ENCODE data around the gene CXCR2.

Gene CXCR2

DNA sequence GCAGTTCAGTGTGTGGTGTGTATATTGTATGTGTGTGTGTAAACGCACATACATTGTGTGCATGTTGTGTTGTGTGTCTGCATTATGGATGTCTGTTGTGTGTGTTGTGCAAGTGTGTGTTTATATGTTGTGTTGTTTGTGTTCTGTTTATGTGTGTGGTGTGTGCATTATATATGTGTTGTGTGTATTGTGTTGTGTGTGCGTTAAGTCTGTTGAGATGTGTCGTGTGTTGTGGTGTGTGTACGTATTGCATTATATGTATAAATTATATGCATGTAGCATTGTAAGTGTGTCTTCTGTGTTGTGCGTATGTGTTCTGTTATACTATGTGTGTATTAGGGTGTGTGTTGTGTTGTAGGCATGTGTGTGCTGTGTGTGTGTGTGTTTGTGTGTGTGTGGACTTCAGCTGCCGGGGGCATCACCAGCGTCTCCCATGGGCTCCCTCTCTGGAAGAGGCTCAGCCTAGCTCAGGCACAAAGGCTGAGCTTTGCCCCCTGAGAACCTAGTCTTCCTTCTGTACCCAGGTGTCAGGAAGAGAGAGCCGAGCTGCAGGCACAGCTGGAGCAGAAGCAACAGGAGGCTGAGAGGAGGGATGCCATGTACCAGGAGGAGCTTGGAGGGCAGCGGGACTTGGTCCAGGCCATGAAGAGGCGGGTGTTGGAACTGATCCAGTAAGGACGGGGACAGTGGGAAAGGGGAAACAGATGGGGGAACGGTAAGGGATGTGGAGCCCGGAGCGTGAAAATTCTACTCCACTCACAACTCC, 43.1 kb upstream of the CXCR2 start:
- Histone ChIP-seq H3K36me3 (replicated peaks) (no peaks in the 10 kb centered on the region), H3K27ac (no peak overlapping the region), H3K4me3 (ENCODE audit: low read depth, low read length) (no peak overlapping the region), H3K27me3 (replicated peaks) (no peaks in the 10 kb centered on the region)
- no peak for DNase-seq
- in situ Hi-C loops (cut with HindIII; ENCODE audit: low pct_ligation_motif_present, low sequenced_read_pairs) = no loop called here
- TF ChIP-seq, protein P1, sequence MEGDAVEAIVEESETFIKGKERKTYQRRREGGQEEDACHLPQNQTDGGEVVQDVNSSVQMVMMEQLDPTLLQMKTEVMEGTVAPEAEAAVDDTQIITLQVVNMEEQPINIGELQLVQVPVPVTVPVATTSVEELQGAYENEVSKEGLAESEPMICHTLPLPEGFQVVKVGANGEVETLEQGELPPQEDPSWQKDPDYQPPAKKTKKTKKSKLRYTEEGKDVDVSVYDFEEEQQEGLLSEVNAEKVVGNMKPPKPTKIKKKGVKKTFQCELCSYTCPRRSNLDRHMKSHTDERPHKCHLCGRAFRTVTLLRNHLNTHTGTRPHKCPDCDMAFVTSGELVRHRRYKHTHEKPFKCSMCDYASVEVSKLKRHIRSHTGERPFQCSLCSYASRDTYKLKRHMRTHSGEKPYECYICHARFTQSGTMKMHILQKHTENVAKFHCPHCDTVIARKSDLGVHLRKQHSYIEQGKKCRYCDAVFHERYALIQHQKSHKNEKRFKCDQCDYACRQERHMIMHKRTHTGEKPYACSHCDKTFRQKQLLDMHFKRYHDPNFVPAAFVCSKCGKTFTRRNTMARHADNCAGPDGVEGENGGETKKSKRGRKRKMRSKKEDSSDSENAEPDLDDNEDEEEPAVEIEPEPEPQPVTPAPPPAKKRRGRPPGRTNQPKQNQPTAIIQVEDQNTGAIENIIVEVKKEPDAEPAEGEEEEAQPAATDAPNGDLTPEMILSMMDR (IDR thresholded peaks at IDR 0.05; ENCODE audit: low read depth, low read length, missing control alignments) = no peak

DNA sequence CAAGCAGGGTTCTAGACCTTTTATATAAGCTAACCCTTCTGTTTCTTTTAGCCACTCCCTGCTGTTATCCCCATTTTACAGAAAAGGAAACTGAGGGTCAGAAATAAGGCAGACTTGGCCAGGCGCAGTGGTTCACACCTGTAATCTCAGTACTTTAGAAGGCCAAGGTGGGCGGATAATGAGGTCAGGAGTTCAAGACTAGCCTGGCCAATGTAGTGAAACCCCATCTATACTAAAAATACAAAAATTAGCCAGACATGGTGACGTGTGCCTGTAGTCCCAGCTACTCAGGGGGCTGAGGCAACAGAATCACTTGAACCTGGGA, 42.5 kb upstream of the CXCR2 start:
- DNase-seq = no peak
- Histone ChIP-seq H3K4me3 (ENCODE audit: low read depth, low read length) (no peak overlapping the region), H3K27me3 (replicated peaks) (no peaks in the 10 kb centered on the region), H3K27ac (no peak overlapping the region), H3K36me3 (replicated peaks) (no peaks in the 10 kb centered on the region)
- in situ Hi-C loops (cut with HindIII; ENCODE audit: low pct_ligation_motif_present, low sequenced_read_pairs) = no loop called here
- TF ChIP-seq, protein P1 (IDR thresholded peaks at IDR 0.05; ENCODE audit: low read depth, low read length, missing control alignments) = no peak

DNA sequence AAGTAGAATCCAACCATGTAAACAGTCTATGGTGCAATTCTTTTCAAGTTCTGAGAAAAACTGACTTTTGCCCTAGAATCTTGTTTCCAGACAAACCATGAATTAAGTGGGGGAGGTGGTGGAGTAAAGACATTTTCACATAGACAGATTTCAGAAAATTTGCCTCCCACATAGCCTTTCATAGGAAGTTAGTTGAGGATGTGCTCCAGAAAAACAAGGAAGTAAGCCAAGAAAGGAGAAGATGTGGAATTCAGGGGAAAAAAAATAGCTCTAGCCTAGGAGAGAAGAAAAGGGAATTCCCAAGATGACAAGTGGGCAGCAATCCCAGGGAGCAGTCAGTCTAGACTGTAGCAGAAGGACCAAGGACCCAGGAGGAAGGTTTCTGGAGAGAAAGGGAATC, 39.4 kb upstream of the CXCR2 start:
- H3K36me3 ChIP-seq (replicated peaks) = no peaks in the 10 kb centered on the region
- TF ChIP-seq, protein P1 (IDR thresholded peaks at IDR 0.05; ENCODE audit: low read depth, low read length, missing control alignments) = no peak
- H3K4me3 ChIP-seq (ENCODE audit: low read depth, low read length) = no peak overlapping the region
- H3K27ac ChIP-seq = no peak overlapping the region
- no peak for DNase-seq
- no peaks in the 10 kb centered on the region for H3K27me3 ChIP-seq (replicated peaks)
- in situ Hi-C loops (cut with HindIII; ENCODE audit: low pct_ligation_motif_present, low sequenced_read_pairs) = no loop called here

DNA sequence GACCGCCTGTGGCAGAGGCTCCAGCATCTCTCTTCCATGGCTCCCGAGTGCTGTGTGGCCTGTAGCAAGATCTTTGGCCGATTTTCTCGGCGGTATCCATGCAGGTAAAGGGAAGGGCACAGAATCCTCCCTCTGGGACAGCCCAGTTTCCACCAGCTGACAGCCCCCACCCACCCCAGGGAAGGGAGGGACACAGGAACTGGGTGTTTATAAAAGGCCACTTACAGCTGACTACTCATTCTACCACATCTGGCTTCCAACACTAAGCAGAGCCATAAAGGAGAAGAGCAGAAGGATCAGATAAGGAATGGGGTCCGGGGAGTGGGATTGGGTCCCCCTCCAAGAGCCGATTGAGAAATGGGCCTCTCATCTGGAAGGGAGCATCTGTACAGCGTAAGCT, 36.6 kb upstream of the CXCR2 start:
- TF ChIP-seq, protein P1 (IDR thresholded peaks at IDR 0.05; ENCODE audit: low read depth, low read length, missing control alignments) = no peak
- Histone ChIP-seq H3K27me3 (replicated peaks) (no peaks in the 10 kb centered on the region), H3K36me3 (replicated peaks) (no peaks in the 10 kb centered on the region), H3K4me3 (ENCODE audit: low read depth, low read length) (no peak overlapping the region), H3K27ac (no peak overlapping the region)
- in situ Hi-C loops (cut with HindIII; ENCODE audit: low pct_ligation_motif_present, low sequenced_read_pairs) = no loop called here
- DNase-seq = no peak

DNA sequence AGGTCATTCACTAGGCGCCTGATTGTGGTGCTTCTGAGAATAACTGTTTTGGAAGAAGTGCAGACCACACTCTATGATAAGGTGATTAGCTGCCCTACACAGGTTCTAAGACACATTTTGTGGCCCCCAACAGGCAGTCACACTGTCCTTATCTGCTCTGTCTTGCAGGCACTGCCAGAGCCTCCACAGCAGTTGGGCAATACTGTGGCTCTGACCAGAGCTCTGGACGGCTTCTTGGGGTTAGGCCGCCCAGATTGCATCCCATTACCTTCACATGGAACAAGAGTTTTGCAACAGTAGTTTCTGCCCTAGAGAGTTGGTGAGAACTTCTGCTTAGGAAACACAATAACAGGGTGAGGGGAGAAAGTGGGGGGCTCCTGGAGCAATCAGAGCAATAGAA, 34.1 kb upstream of the CXCR2 start:
- DNase-seq = no peak
- no peaks in the 10 kb centered on the region for H3K27me3 ChIP-seq (replicated peaks)
- H3K27ac ChIP-seq = no peak overlapping the region
- H3K4me3 ChIP-seq (ENCODE audit: low read depth, low read length) = no peak overlapping the region
- TF ChIP-seq, protein P1 (IDR thresholded peaks at IDR 0.05; ENCODE audit: low read depth, low read length, missing control alignments) = no peak
- in situ Hi-C loops (cut with HindIII; ENCODE audit: low pct_ligation_motif_present, low sequenced_read_pairs) = no loop called here
- no peaks in the 10 kb centered on the region for H3K36me3 ChIP-seq (replicated peaks)

DNA sequence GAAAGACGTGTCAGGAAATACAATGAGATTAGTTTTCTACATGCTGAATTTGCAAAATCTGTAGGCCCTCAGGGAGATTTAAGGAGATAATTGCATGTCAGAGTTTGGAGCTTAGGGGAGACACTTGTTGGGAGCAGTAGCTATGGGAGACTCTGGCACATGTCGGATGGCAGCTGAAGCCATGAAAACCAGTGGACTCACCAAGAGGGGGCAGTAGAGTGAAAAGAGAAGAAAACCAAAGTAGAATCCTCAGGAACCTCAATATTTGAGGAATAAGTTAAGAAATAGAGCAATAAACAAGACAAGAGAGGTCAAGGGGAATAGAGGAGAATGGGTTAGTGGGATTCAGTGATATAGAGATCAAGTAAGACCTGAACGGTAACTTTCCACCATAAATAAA, 31.9 kb upstream of the CXCR2 start:
- no peaks in the 10 kb centered on the region for H3K36me3 ChIP-seq (replicated peaks)
- no peaks in the 10 kb centered on the region for H3K27me3 ChIP-seq (replicated peaks)
- H3K4me3 ChIP-seq (ENCODE audit: low read depth, low read length) = no peak overlapping the region
- H3K27ac ChIP-seq = no peak overlapping the region
- in situ Hi-C loops (cut with HindIII; ENCODE audit: low pct_ligation_motif_present, low sequenced_read_pairs) = no loop called here
- TF ChIP-seq, protein P1 (IDR thresholded peaks at IDR 0.05; ENCODE audit: low read depth, low read length, missing control alignments) = no peak
- DNase-seq = no peak

Measured in brain microvascular endothelial cell (primary cell).